ENCODE results near the gene JUNB. TPM values are rescaled to one million over a fixed set of nuclear protein-coding genes. Genes with fewer than 3 reads are reported as not detected.

JUNB gene
- total RNA-seq, 2 experiments from 2014 or later, result 292 to 299 TPM

- ChIA-PET CTCF (interaction anchor here (1.7 to 3.8 kb wide), 3 partner anchors 9 to 10 kb away, joined by 4 to 26 read pairs (median 20); no protein-coding TSS in a partner anchor), POLR2A (no interaction called here)
- peaks cover 27% of the 10 kb centered on the region for H3K4me1 Mint-ChIP-seq (ENCODE audit: low read depth)
- H3K36me3 Mint-ChIP-seq (ENCODE audit: low read depth), result peaks cover 3% of the 10 kb centered on the region
- no peaks in the 10 kb centered on the region for H3K27me3 Mint-ChIP-seq
- H3K4me3 Mint-ChIP-seq, result no peak overlapping the region
- ATAC-seq, result no peak
- peak overlapping the region; percentile 77 for H3K27ac Mint-ChIP-seq
- no peaks in the 10 kb centered on the region for H3K9me3 Mint-ChIP-seq
- intact Hi-C loops (cut with micrococcal nuclease), result no loop called here
- TF ChIP-seq CTCF (IDR thresholded peaks at IDR 0.05), result no peak
- DNase-seq, result no peak
Observed at GRCh38 chr19:12786952-12787351, 4.3 kb upstream of the JUNB start.

GRCh38 chr19:12787458-12787857 is 3.8 kb upstream of the JUNB start:
- H3K4me3 Mint-ChIP-seq, result no peak overlapping the region
- POLR2A ChIA-PET, result interaction anchor here (1.3 kb wide), 1 partner anchor 9 kb away, joined by 3 read pairs; no protein-coding TSS in a partner anchor
- intact Hi-C loops (cut with micrococcal nuclease), result no loop called here

GRCh38 chr19:12788042-12788681 is 3.1 kb upstream of the JUNB start:
- peaks cover 12% of the 10 kb centered on the region for H3K36me3 Mint-ChIP-seq (ENCODE audit: low read depth)
- ATAC-seq (no peak), DNase-seq (no peak)
- H3K27me3 Mint-ChIP-seq, result no peaks in the 10 kb centered on the region
- H3K27ac Mint-ChIP-seq, result peak overlapping the region; percentile 94
- intact Hi-C loops (cut with micrococcal nuclease), result no loop called here
- no peaks in the 10 kb centered on the region for H3K9me3 Mint-ChIP-seq
- TF ChIP-seq CTCF (IDR thresholded peaks at IDR 0.05), result no peak
- peak overlapping the region; percentile 86 for H3K4me3 Mint-ChIP-seq
- CTCF ChIA-PET, result interaction anchor here (1.2 to 3.8 kb wide), 4 partner anchors 8 to 97 kb away, joined by 3 to 26 read pairs (median 13); no protein-coding TSS in a partner anchor
- peaks cover 24% of the 10 kb centered on the region for H3K4me1 Mint-ChIP-seq (ENCODE audit: low read depth)
- POLR2A ChIA-PET, result interaction anchor here (0.7 to 1.7 kb wide), 4 partner anchors 8 to 66 kb away, joined by 3 to 17 read pairs (median 4); no protein-coding TSS in a partner anchor

More at GRCh38 chr19:12787458-12787857, 3.8 kb upstream of the JUNB start:
- H3K36me3 Mint-ChIP-seq (ENCODE audit: low read depth), result peaks cover 6% of the 10 kb centered on the region
- H3K9me3 Mint-ChIP-seq, result no peaks in the 10 kb centered on the region
- no peak for DNase-seq
- no peaks in the 10 kb centered on the region for H3K27me3 Mint-ChIP-seq
- no peak for ATAC-seq
- H3K4me1 Mint-ChIP-seq (ENCODE audit: low read depth), result peaks cover 24% of the 10 kb centered on the region
- H3K27ac Mint-ChIP-seq, result peak overlapping the region; percentile 77
- CTCF ChIA-PET, result interaction anchor here (2.9 to 3.8 kb wide), 2 partner anchors 8 to 10 kb away, joined by 20 to 26 read pairs; no protein-coding TSS in a partner anchor
- no peak for TF ChIP-seq CTCF (IDR thresholded peaks at IDR 0.05)

GRCh38 chr19:12788682-12789097 is 2.6 kb upstream of the JUNB start:
- POLR2A ChIA-PET, result interaction anchor here (0.7 to 1.7 kb wide), 5 partner anchors 7 to 66 kb away, joined by 3 to 17 read pairs (median 4); partner anchors contain the start of gene TRIR
- CTCF ChIA-PET, result interaction anchor here (1.0 to 3.8 kb wide), 5 partner anchors 7 to 96 kb away, joined by 3 to 26 read pairs (median 6); partner anchors contain the start of gene RNASEH2A
- peak overlapping the region; percentile 94 for H3K27ac Mint-ChIP-seq
- H3K4me3 Mint-ChIP-seq, result peak overlapping the region; percentile 86
- peaks cover 15% of the 10 kb centered on the region for H3K36me3 Mint-ChIP-seq (ENCODE audit: low read depth)
- H3K9me3 Mint-ChIP-seq, result no peaks in the 10 kb centered on the region
- peak; percentile 80 for DNase-seq
- intact Hi-C loops (cut with micrococcal nuclease), result no loop called here
- no peaks in the 10 kb centered on the region for H3K27me3 Mint-ChIP-seq
- TF ChIP-seq CTCF (IDR thresholded peaks at IDR 0.05), result no peak
- H3K4me1 Mint-ChIP-seq (ENCODE audit: low read depth), result peaks cover 24% of the 10 kb centered on the region
- no peak for ATAC-seq
